ENCODE measurements around the gene LRRFIP1. TPM values are rescaled to one million over a fixed set of nuclear protein-coding genes. Genes with fewer than 3 reads are reported as not detected.

LRRFIP1 gene
- total and polyA plus RNA-seq, 9 of the 15 experiments (the other 6 are each of a cell fraction or from before 2014, with no cell fraction given) = 13.1 to 45.2 (median 31.3) TPM

DNA sequence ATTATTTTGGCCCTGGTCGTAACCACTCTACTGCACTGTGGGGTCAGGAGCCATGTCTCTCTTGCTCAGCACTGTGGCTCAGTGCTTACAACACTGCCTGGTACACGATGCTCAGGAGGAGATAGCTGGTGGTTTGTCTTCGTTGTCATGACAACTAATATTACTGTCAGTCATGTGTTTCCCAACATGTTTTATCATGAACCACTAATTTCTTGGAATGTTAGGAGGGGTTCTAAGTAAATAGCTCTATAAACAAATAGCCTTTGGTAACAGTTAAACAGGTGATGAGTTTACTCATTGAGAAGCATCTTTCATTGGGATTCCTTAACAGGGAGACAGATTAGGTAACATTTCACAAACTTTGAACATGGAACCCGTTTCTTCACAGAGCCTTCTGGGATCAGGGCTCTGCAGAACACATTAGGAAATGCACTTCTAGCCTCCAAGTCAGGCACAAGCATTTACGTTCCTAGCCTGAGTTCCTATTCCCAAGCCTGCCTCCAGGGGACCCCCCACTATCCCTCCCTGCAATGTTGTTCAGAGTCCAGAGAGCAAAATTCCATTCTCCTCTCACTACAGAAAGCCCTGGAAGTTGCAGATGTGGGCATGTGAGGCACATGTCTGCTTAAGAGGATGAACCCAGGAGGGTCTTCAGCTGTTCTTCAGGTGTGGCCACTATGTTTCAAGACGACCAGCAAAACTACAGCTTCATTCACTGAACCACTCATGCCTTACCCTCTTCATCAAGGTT lies 164.8 kb downstream of the LRRFIP1 start:
- Histone ChIP-seq H3K4me2 (ENCODE audit: insufficient read depth, low read length) (no peak overlapping the region), H4K20me1 (replicated peaks; ENCODE audit: control insufficient read depth, insufficient read depth, low read length) (no peaks in the 10 kb centered on the region), H2AFZ (ENCODE audit: low read depth, low read length) (no peak overlapping the region), H3K9me1 (ENCODE audit: control insufficient read depth, insufficient read depth, low read length) (no peaks in the 10 kb centered on the region), H3K9ac (ENCODE audit: insufficient read depth in 1 of 2, low read depth in 2 of 2, low read length in 2 of 2) (no peak overlapping the region), H3K27me3 (ENCODE audit: control insufficient read depth in 2 of 2, insufficient read depth in 2 of 2, low read length in 2 of 2) (peaks cover 0 to 12% of the 10 kb centered on the region in 2 experiments; a peak in 3 of 5 replicates), H3K79me2 (ENCODE audit: control insufficient read depth, insufficient read depth, low read length) (no peaks in the 10 kb centered on the region), H3K36me3 (ENCODE audit: control insufficient read depth, insufficient read depth, low read length) (no peaks in the 10 kb centered on the region), H3K9me3 (replicated peaks; ENCODE audit: control insufficient read depth, insufficient read depth, low read depth, low read length) (no peaks in the 10 kb centered on the region), H3K4me3 (no peak overlapping the region), H3K4me1 (replicated peaks in 1 of 2; ENCODE audit: control insufficient read depth in 2 of 2, insufficient read depth in 2 of 2, low read length in 2 of 2) (no peaks in the 10 kb centered on the region), H3K27ac (ENCODE audit: extremely low read depth, low read depth, low read length) (no peak overlapping the region)
- no peak for FAIRE-seq
- TF ChIP-seq, protein P1, sequence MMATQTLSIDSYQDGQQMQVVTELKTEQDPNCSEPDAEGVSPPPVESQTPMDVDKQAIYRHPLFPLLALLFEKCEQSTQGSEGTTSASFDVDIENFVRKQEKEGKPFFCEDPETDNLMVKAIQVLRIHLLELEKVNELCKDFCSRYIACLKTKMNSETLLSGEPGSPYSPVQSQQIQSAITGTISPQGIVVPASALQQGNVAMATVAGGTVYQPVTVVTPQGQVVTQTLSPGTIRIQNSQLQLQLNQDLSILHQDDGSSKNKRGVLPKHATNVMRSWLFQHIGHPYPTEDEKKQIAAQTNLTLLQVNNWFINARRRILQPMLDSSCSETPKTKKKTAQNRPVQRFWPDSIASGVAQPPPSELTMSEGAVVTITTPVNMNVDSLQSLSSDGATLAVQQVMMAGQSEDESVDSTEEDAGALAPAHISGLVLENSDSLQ (IDR thresholded peaks at IDR 0.05) = peak; percentile 57
- TF ChIP-seq CEBPG (CRISPR knock-in tag; IDR thresholded peaks at IDR 0.05) (no peak), CEBPG (tag; conservative IDR thresholded peaks at IDR 0.05 in 1 of 2, IDR thresholded peaks at IDR 0.05 in 1 of 2) (peak in 1 of 2 experiments; percentile 38; a peak in 1 of 4 replicates), CEBPB (tag; IDR thresholded peaks at IDR 0.05) (peak; percentile 49), ZFP36 (IDR thresholded peaks at IDR 0.05; ENCODE audit: low read depth, low read length, partially characterized antibody) (no peak), RFX1 (IDR thresholded peaks at IDR 0.05) (peak; percentile 85), BRD9 (IDR thresholded peaks at IDR 0.05; ENCODE audit: low read depth, partially characterized antibody) (no peak), GABPB2 (CRISPR knock-in tag; conservative IDR thresholded peaks at IDR 0.05) (no peak), MAFF (IDR thresholded peaks at IDR 0.05; ENCODE audit: low read length) (no peak), DIDO1 (tag; IDR thresholded peaks at IDR 0.05; ENCODE audit: low read depth) (no peak)
- TF ChIP-seq, protein P2, sequence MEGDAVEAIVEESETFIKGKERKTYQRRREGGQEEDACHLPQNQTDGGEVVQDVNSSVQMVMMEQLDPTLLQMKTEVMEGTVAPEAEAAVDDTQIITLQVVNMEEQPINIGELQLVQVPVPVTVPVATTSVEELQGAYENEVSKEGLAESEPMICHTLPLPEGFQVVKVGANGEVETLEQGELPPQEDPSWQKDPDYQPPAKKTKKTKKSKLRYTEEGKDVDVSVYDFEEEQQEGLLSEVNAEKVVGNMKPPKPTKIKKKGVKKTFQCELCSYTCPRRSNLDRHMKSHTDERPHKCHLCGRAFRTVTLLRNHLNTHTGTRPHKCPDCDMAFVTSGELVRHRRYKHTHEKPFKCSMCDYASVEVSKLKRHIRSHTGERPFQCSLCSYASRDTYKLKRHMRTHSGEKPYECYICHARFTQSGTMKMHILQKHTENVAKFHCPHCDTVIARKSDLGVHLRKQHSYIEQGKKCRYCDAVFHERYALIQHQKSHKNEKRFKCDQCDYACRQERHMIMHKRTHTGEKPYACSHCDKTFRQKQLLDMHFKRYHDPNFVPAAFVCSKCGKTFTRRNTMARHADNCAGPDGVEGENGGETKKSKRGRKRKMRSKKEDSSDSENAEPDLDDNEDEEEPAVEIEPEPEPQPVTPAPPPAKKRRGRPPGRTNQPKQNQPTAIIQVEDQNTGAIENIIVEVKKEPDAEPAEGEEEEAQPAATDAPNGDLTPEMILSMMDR (IDR thresholded peaks at IDR 0.05 in 2 of 3, conservative IDR thresholded peaks at IDR 0.05 in 1 of 3; ENCODE audit: insufficient read depth in 2 of 3, low read depth in 1 of 3, low read length in 3 of 3) = peak; percentile 11 to 35 (median 20); a peak in 2 of 6 replicates
- TF ChIP-seq, protein P3, sequence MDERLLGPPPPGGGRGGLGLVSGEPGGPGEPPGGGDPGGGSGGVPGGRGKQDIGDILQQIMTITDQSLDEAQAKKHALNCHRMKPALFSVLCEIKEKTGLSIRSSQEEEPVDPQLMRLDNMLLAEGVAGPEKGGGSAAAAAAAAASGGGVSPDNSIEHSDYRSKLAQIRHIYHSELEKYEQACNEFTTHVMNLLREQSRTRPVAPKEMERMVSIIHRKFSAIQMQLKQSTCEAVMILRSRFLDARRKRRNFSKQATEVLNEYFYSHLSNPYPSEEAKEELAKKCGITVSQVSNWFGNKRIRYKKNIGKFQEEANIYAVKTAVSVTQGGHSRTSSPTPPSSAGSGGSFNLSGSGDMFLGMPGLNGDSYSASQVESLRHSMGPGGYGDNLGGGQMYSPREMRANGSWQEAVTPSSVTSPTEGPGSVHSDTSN (CRISPR knock-in tag; IDR thresholded peaks at IDR 0.05; ENCODE audit: low read depth) = no peak
- TF ChIP-seq, protein P3 (tag; conservative IDR thresholded peaks at IDR 0.05; ENCODE audit: low read depth) = peak; percentile 40; the same call in 1 of the 2 replicates
- TF ChIP-seq, protein P4, sequence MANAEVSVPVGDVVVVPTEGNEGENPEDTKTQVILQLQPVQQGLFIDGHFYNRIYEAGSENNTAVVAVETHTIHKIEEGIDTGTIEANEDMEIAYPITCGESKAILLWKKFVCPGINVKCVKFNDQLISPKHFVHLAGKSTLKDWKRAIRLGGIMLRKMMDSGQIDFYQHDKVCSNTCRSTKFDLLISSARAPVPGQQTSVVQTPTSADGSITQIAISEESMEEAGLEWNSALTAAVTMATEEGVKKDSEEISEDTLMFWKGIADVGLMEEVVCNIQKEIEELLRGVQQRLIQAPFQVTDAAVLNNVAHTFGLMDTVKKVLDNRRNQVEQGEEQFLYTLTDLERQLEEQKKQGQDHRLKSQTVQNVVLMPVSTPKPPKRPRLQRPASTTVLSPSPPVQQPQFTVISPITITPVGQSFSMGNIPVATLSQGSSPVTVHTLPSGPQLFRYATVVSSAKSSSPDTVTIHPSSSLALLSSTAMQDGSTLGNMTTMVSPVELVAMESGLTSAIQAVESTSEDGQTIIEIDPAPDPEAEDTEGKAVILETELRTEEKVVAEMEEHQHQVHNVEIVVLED (CRISPR knock-in tag; IDR thresholded peaks at IDR 0.05) = no peak
- 5% methylated on average over 6 of the region's 6 CpGs for WGBS (ENCODE audit: insufficient coverage, low coverage, missing lambda C conversion rate)
- intact Hi-C loops (cut with micrococcal nuclease) (no loop called here), in situ Hi-C loops (cut with MboI) (no loop called here)
- peak; percentile 60 for ATAC-seq
- ChIA-PET CTCF (ENCODE audit: low intra/inter-chr PET ratio) (no interaction called here), POLR2A (interaction anchor here (0.5 to 1.1 kb wide), 2 partner anchors 10 to 163 kb away, joined by 3 to 4 read pairs; no protein-coding TSS in a partner anchor)
- BruUV-seq (replicated peaks) = no TSS peak
- DNase-seq (ENCODE audit: extremely low read depth in 1 of 4, low spot score in 3 of 4) = peak in 2 of 4 experiments; percentile 8

Data from K562 (cell line).